ENCODE measurements around the gene EIF4E2.

EIF4E2 gene

DNA sequence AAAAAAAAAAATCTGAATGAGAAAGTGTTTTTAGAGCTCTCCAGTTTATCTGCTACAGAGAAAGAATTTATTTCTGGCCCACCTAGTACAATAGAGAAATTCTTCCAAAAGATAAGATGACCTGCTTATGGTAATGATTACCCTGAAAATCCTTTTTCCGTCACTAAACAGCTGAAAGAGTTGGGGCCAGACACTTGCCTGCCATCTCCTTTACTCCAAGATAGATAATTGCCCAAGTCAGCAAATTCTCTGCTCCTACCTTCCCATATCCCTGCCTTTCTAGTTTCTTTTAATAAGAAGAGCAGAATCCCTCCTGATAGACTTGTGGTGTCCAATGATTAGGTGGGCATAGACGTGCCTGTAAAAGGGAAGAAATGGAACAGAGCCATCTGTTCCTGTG is 28.1 kb downstream of the EIF4E2 start:
- H3K36me3 ChIP-seq (replicated peaks; ENCODE audit: insufficient read depth, low read length) = no peaks in the 10 kb centered on the region
- no peaks in the 10 kb centered on the region for H4K20me1 ChIP-seq (ENCODE audit: insufficient read depth, low read length)
- no peaks in the 10 kb centered on the region for H3K9me3 ChIP-seq (replicated peaks; ENCODE audit: insufficient read depth, low read length)
- no peak overlapping the region for H3K27ac ChIP-seq (ENCODE audit: low read length)
- no peaks in the 10 kb centered on the region for H3K27me3 ChIP-seq (replicated peaks; ENCODE audit: insufficient read depth, low read length)
- no peak for DNase-seq
- no peaks in the 10 kb centered on the region for H3K9me2 ChIP-seq (replicated peaks; ENCODE audit: insufficient read depth, low read length)
- no peak overlapping the region for H2AFZ ChIP-seq (ENCODE audit: low read length)
- no peak overlapping the region for H3K4me3 ChIP-seq (ENCODE audit: low read length)
- no peaks in the 10 kb centered on the region for H3K79me2 ChIP-seq (ENCODE audit: low read length)
- peaks cover 5% of the 10 kb centered on the region; the same call in 1 of the 2 replicates for H3F3A ChIP-seq (ENCODE audit: insufficient read depth, low read length)
- no peak for TF ChIP-seq EZH2 (optimal IDR thresholded peaks at IDR 0.05; ENCODE audit: low read depth, low read length)
- TF ChIP-seq, protein P1, sequence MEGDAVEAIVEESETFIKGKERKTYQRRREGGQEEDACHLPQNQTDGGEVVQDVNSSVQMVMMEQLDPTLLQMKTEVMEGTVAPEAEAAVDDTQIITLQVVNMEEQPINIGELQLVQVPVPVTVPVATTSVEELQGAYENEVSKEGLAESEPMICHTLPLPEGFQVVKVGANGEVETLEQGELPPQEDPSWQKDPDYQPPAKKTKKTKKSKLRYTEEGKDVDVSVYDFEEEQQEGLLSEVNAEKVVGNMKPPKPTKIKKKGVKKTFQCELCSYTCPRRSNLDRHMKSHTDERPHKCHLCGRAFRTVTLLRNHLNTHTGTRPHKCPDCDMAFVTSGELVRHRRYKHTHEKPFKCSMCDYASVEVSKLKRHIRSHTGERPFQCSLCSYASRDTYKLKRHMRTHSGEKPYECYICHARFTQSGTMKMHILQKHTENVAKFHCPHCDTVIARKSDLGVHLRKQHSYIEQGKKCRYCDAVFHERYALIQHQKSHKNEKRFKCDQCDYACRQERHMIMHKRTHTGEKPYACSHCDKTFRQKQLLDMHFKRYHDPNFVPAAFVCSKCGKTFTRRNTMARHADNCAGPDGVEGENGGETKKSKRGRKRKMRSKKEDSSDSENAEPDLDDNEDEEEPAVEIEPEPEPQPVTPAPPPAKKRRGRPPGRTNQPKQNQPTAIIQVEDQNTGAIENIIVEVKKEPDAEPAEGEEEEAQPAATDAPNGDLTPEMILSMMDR (IDR thresholded peaks at IDR 0.05; ENCODE audit: low read length) = no peak
- TF ChIP-seq EZH2phosphoT487 (IDR thresholded peaks at IDR 0.05; ENCODE audit: low read length) = no peak
- no peak overlapping the region for H3K4me2 ChIP-seq (ENCODE audit: low read depth, low read length)
- H3K9ac ChIP-seq (ENCODE audit: low read length) = no peak overlapping the region
- H3K4me1 ChIP-seq (ENCODE audit: low read length) = peaks cover 32% of the 10 kb centered on the region

DNA sequence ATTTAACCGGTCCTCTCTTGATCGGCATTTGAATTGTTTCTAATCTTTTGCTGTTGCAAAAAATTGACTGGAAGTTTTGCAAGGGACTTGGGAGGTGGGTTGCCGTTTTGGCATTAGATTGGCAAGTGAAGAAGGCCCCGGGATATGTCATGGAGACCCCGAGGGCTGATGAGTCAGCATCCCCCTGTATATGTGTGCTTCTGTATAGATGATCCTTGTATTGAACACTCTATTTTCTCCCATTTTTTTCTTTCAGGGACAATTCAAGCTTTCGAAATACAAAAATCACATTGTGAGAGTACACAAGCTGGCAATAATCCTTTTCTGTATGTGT is 30.1 kb downstream of the EIF4E2 start:
- Histone ChIP-seq H3F3A (ENCODE audit: insufficient read depth, low read length) (peaks cover 5% of the 10 kb centered on the region; the same call in 1 of the 2 replicates), H3K4me3 (ENCODE audit: low read length) (no peak overlapping the region), H2AFZ (ENCODE audit: low read length) (no peak overlapping the region), H3K9ac (ENCODE audit: low read length) (no peak overlapping the region), H3K36me3 (replicated peaks; ENCODE audit: insufficient read depth, low read length) (no peaks in the 10 kb centered on the region), H3K9me3 (replicated peaks; ENCODE audit: insufficient read depth, low read length) (no peaks in the 10 kb centered on the region), H3K9me2 (replicated peaks; ENCODE audit: insufficient read depth, low read length) (no peaks in the 10 kb centered on the region), H4K20me1 (ENCODE audit: insufficient read depth, low read length) (no peaks in the 10 kb centered on the region), H3K4me1 (ENCODE audit: low read length) (peaks cover 32% of the 10 kb centered on the region), H3K27me3 (replicated peaks; ENCODE audit: insufficient read depth, low read length) (no peaks in the 10 kb centered on the region), H3K4me2 (ENCODE audit: low read depth, low read length) (peak overlapping the region; percentile 19), H3K79me2 (ENCODE audit: low read length) (no peaks in the 10 kb centered on the region), H3K27ac (ENCODE audit: low read length) (peak overlapping the region; percentile 44; the same call in 1 of the 2 replicates)
- TF ChIP-seq EZH2phosphoT487 (IDR thresholded peaks at IDR 0.05; ENCODE audit: low read length) (no peak), EZH2 (optimal IDR thresholded peaks at IDR 0.05; ENCODE audit: low read depth, low read length) (no peak)
- TF ChIP-seq, protein P1 (IDR thresholded peaks at IDR 0.05; ENCODE audit: low read length) = no peak
- no peak for DNase-seq

DNA sequence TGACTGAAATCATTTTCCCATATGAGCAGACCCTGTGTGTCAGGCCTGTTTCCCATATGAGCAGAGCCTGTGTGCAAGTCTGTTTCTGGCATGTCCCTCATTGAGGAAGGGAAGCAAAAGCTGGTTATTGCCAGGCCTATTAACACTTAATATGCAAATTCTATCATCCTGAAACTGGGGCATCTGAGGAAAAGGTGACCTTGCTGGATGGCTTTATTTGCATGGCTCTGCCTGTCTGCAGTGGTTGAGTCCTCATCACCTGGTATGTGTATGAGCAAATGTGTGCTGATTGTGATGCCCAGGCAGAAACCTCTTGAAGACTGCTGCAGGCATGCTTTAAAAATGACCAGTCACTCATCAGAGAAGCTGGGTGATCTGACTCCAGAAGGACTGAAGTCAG is 31.2 kb downstream of the EIF4E2 start:
- no peaks in the 10 kb centered on the region for H3K9me3 ChIP-seq (replicated peaks; ENCODE audit: insufficient read depth, low read length)
- H3K4me2 ChIP-seq (ENCODE audit: low read depth, low read length) = peak overlapping the region; percentile 35; the same call in 1 of the 2 replicates
- H4K20me1 ChIP-seq (ENCODE audit: insufficient read depth, low read length) = no peaks in the 10 kb centered on the region
- H3K36me3 ChIP-seq (replicated peaks; ENCODE audit: insufficient read depth, low read length) = no peaks in the 10 kb centered on the region
- peaks cover 5% of the 10 kb centered on the region; the same call in 1 of the 2 replicates for H3F3A ChIP-seq (ENCODE audit: insufficient read depth, low read length)
- no peak overlapping the region for H2AFZ ChIP-seq (ENCODE audit: low read length)
- H3K9me2 ChIP-seq (replicated peaks; ENCODE audit: insufficient read depth, low read length) = no peaks in the 10 kb centered on the region
- peak; percentile 70 for DNase-seq
- H3K27me3 ChIP-seq (replicated peaks; ENCODE audit: insufficient read depth, low read length) = no peaks in the 10 kb centered on the region
- H3K9ac ChIP-seq (ENCODE audit: low read length) = no peak overlapping the region
- H3K27ac ChIP-seq (ENCODE audit: low read length) = peak overlapping the region; percentile 33; the same call in 1 of the 2 replicates
- H3K4me1 ChIP-seq (ENCODE audit: low read length) = peaks cover 32% of the 10 kb centered on the region
- no peak overlapping the region for H3K4me3 ChIP-seq (ENCODE audit: low read length)
- H3K79me2 ChIP-seq (ENCODE audit: low read length) = no peaks in the 10 kb centered on the region
- TF ChIP-seq EZH2 (optimal IDR thresholded peaks at IDR 0.05; ENCODE audit: low read depth, low read length) (no peak), EZH2phosphoT487 (IDR thresholded peaks at IDR 0.05; ENCODE audit: low read length) (no peak)

- DNase-seq = no peak
- Histone ChIP-seq H3K4me1 (ENCODE audit: low read length) (peaks cover 32% of the 10 kb centered on the region), H3K79me2 (ENCODE audit: low read length) (no peaks in the 10 kb centered on the region), H3K4me3 (ENCODE audit: low read length) (no peak overlapping the region), H3K27me3 (replicated peaks; ENCODE audit: insufficient read depth, low read length) (no peaks in the 10 kb centered on the region), H3K27ac (ENCODE audit: low read length) (no peak overlapping the region), H3K9me2 (replicated peaks; ENCODE audit: insufficient read depth, low read length) (no peaks in the 10 kb centered on the region), H3K9me3 (replicated peaks; ENCODE audit: insufficient read depth, low read length) (no peaks in the 10 kb centered on the region), H3K9ac (ENCODE audit: low read length) (no peak overlapping the region), H3K36me3 (replicated peaks; ENCODE audit: insufficient read depth, low read length) (no peaks in the 10 kb centered on the region), H2AFZ (ENCODE audit: low read length) (no peak overlapping the region), H4K20me1 (ENCODE audit: insufficient read depth, low read length) (no peaks in the 10 kb centered on the region), H3F3A (ENCODE audit: insufficient read depth, low read length) (peaks cover 5% of the 10 kb centered on the region; the same call in 1 of the 2 replicates), H3K4me2 (ENCODE audit: low read depth, low read length) (no peak overlapping the region)
- TF ChIP-seq EZH2 (optimal IDR thresholded peaks at IDR 0.05; ENCODE audit: low read depth, low read length) (no peak), EZH2phosphoT487 (IDR thresholded peaks at IDR 0.05; ENCODE audit: low read length) (no peak)
- TF ChIP-seq, protein P1 (IDR thresholded peaks at IDR 0.05; ENCODE audit: low read length) = no peak
Observed at GRCh38 chr2:232584238-232584637, 33.7 kb downstream of the EIF4E2 start.
